ENCODE data around the gene CHRNB2.

GRCh38 chr1:154553056-154554030 lies 14.2 kb upstream of the CHRNB2 start:
- TF ChIP-seq ZNF670 (tag by site-specific recombination; IDR thresholded peaks at IDR 0.05; ENCODE audit: low read depth): no peak
- no peak for TF ChIP-seq CTCF (tag by site-specific recombination; IDR thresholded peaks at IDR 0.05)
- TF ChIP-seq ZNF513 (tag by site-specific recombination; IDR thresholded peaks at IDR 0.05): no peak

All from HEK293 (cell line).